Right lobe of liver (tissue), 6 donors: ENCODE measurements around the gene PSMB10. TPM values are rescaled to one million over a fixed set of nuclear protein-coding genes. Genes with fewer than 3 reads are reported as not detected.

Experiments used
- ATAC-seq, 4 donors: fragments of 200-7000 bp; cut with Tn5 transposase; one replicate each; pipeline ENCODE4 v1.9.1; 2020; ENCODE audit warnings: mild to moderate bottlenecking in 4 of 4, moderate library complexity in 4 of 4
- DNase-seq, 3 donors: peaks; one replicate each; pipeline ENCODE4 v3.0.0-alpha.2; 2020
- H3K27ac ChIP-seq, 3 donors: fragments of 200-600 bp; one replicate each; pipeline ENCODE4 v1.8.0; 2022
- H3K27me3 ChIP-seq, 2 donors: fragments of 200-600 bp; one replicate each; pipeline ENCODE4 v1.8.0; 2022
- H3K36me3 ChIP-seq, 4 donors: fragments of 200-600 bp; sonication (generic) in 1 of 4; one replicate each; pipeline versions ENCODE4 v1.5.1 to v1.8.0; 2017 to 2022; ENCODE audit warnings: control low read depth in 1 of 4
- H3K4me1 ChIP-seq, 4 donors: fragments of 200-600 bp; sonication (generic) in 1 of 4; one replicate each; pipeline versions ENCODE4 v1.5.1 to v1.8.0; 2017 to 2022; ENCODE audit warnings: control low read depth in 1 of 4
- H3K4me3 ChIP-seq, 3 donors: fragments of 200-600 bp; one replicate each; pipeline ENCODE4 v1.8.0; 2022
- H3K9me3 ChIP-seq, 4 donors: fragments of 200-600 bp; sonication (generic) in 1 of 4; one replicate each; pipeline versions ENCODE4 v1.5.1 to v1.8.0; 2017 to 2022; ENCODE audit warnings: control low read depth in 1 of 4
- POLR2A ChIP-seq: fragments of 450-650 bp; IDR thresholded peaks from one replicate; pipeline ENCODE4 v1.6.1; 2017; ENCODE audit warnings: antibody characterized with exemption, mild to moderate bottlenecking
- WGBS: methylation state at CpG from one replicate; pipeline ENCODE4 v1.1.6; 2018; ENCODE audit warnings: low coverage, low lambda C conversion rate; ENCODE audit not compliant: insufficient coverage; ENCODE audit errors: missing lambda C conversion rate; 5-methylcytosine and 5-hydroxymethylcytosine counted together
- intact Hi-C, 2 donors: fragments of 100-400 bp; cut with DNase I; formaldehyde crosslinking; loops; one replicate each; pipeline versions ENCODE4 v1.11.2 to v1.14.1; 2022
- small RNA-seq, 2 experiments: library from RNA; depleted of rRNA; stranded (forward); fragments of <200 nt; gene quantifications; one replicate each; pipeline ENCODE3, GENCODE V24; 2016
- total RNA-seq, 6 experiments: library from RNA; depleted of rRNA in 2 of 6; stranded (reverse); fragments of >200 nt in 2 of 6; fragmentation: NEBNext Ultra II Directional in 3 of 6; extraction: Animal tissue kit (Norgen Biotek cat#: 25700) in 3 of 6; gene quantifications; one replicate each; pipeline versions ENCODE4 v1.1.0 to v1.2.4, GENCODE V29; 2016 to 2023
- TF ChIP-seq, protein P1 (sequence below), 4 donors: fragments of 200-600 bp in 3 of 4; fragments of 450-650 bp in 1 of 4; IDR thresholded peaks; one replicate each; pipeline versions ENCODE4 v1.5.1 to v1.8.0; 2016 to 2022; ENCODE audit warnings: antibody characterized with exemption in 4 of 4, mild to moderate bottlenecking in 2 of 4
- donor health status: DM: no; HTN: yes; CAD: no.
- donor health status: DM: no; HTN: no; CAD: no.
- donor health status: DM: no; HTN: no; CAD: no.
- donor health status: DM: no; HTN: yes; CAD: no.
- donor health status: DM: no; HTN: yes; CAD: no.

Gene PSMB10
- total RNA-seq, 6 experiments from 2014 or later = 19.0 to 39.6 (median 22.7) TPM

DNA sequence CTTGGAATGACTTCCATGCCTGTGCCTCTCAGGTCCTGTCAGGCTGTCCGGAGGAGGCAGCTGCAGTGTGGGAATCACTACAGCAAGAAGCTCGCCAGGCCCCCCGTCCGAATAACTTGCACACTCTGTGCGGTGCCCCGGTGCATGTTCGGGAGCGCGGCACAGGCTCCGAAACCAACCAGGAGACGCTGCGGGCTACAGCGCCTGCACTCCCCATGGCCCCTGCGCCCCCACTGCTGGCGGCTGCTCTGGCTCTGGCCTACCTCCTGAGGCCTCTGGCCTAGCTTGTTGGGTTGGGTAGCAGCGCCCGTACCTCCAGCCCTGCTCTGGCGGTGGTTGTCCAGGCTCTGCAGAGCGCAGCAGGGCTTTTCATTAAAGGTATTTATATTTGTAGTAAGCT lies 50.7 kb downstream of the PSMB10 start:
- no peak for DNase-seq
- Histone ChIP-seq H3K27ac (no peak overlapping the region), H3K4me1 (peaks cover 0 to 11% (median 5%) of the 10 kb centered on the region in 4 donors), H3K27me3 (no peaks in the 10 kb centered on the region), H3K4me3 (no peak overlapping the region), H3K36me3 (peaks cover 3 to 19% (median 4%) of the 10 kb centered on the region in 4 donors), H3K9me3 (no peaks in the 10 kb centered on the region)
- no peak for ATAC-seq
- 87% methylated on average over 9 of the region's 19 CpGs for WGBS
- TF ChIP-seq, protein P1, sequence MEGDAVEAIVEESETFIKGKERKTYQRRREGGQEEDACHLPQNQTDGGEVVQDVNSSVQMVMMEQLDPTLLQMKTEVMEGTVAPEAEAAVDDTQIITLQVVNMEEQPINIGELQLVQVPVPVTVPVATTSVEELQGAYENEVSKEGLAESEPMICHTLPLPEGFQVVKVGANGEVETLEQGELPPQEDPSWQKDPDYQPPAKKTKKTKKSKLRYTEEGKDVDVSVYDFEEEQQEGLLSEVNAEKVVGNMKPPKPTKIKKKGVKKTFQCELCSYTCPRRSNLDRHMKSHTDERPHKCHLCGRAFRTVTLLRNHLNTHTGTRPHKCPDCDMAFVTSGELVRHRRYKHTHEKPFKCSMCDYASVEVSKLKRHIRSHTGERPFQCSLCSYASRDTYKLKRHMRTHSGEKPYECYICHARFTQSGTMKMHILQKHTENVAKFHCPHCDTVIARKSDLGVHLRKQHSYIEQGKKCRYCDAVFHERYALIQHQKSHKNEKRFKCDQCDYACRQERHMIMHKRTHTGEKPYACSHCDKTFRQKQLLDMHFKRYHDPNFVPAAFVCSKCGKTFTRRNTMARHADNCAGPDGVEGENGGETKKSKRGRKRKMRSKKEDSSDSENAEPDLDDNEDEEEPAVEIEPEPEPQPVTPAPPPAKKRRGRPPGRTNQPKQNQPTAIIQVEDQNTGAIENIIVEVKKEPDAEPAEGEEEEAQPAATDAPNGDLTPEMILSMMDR (IDR thresholded peaks at IDR 0.05) = no peak
- no peak for TF ChIP-seq POLR2A
- intact Hi-C loops = loop anchor here in 1 of 2 donors (5.0 kb wide), 1 partner anchor 41 kb away; no protein-coding TSS in a partner anchor

DNA sequence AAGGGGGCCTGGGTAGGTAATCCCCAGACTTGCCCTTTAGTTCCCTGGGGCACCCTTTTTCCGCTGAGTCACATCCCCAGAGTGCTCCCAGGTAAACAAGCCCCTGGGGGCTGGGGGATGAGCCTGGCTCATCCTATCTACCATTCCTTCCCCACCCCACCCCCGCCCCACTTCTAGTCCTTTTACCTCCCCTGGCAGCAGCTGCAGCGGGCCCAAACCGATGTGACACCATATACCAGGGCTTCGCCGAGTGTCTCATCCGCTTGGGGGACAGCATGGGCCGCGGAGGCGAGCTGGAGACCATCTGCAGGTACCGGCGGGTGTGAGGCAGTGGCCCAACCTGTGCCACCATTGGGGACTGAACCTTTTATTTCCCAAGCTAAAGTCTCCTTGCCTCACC lies 51.1 kb downstream of the PSMB10 start:
- Histone ChIP-seq H3K9me3 (no peaks in the 10 kb centered on the region), H3K27me3 (no peaks in the 10 kb centered on the region), H3K4me3 (no peak overlapping the region), H3K36me3 (peaks cover 3 to 23% (median 7%) of the 10 kb centered on the region in 4 donors), H3K4me1 (peaks cover 0 to 11% (median 5%) of the 10 kb centered on the region in 4 donors), H3K27ac (no peak overlapping the region)
- 98% methylated on average over 8 of the region's 12 CpGs for WGBS
- DNase-seq = no peak
- ATAC-seq = no peak
- TF ChIP-seq, protein P1 (IDR thresholded peaks at IDR 0.05) = no peak
- no peak for TF ChIP-seq POLR2A
- intact Hi-C loops = loop anchor here in 1 of 2 donors (5.0 kb wide), 1 partner anchor 42 kb away; no protein-coding TSS in a partner anchor

DNA sequence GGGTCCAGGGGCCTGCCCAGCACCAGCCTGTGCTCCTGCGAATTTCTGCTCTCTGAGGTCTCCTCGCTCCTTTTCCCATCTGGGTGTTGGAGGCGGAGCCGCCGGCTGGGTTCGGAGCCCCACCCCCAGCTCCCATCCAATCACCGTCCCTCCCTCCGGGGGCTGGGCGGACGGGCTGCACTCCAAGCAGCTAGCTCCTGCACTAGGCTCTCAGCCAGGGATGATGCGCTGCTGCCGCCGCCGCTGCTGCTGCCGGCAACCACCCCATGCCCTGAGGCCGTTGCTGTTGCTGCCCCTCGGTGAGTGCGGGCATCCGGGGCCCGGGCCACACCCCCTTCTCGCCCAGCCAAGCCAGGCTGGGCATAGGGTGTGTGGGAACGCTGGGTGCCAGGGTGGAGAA lies 52.0 kb downstream of the PSMB10 start, which contains the start of gene NRN1L:
TSS of gene NRN1L (plus strand) at position 202 of the 400 bp plus-strand sequence. CDS start at position 221, 19 bp downstream.
- intact Hi-C loops = loop anchor here (5.0 kb wide), 1 partner anchor 43 kb away; no protein-coding TSS in a partner anchor
- Histone ChIP-seq H3K36me3 (peaks cover 3 to 32% (median 12%) of the 10 kb centered on the region in 4 donors), H3K27ac (no peak within 1 kb of the TSS), H3K9me3 (no peaks in the 10 kb centered on the region), H3K4me1 (peaks cover 0 to 11% (median 5%) of the 10 kb centered on the region in 4 donors), H3K4me3 (no peak within 1 kb of the TSS), H3K27me3 (no peaks in the 10 kb centered on the region)
- no peak for TF ChIP-seq POLR2A
- TF ChIP-seq, protein P1 (IDR thresholded peaks at IDR 0.05) = no peak
- ATAC-seq (peak; percentile 92 to 97 (median 95)), DNase-seq (peak; percentile 92 to 95 (median 94))
- 36% methylated on average over 5 of the region's 22 CpGs for WGBS

Small RNA genes lying within 50 kb of the gene (small RNA-seq; reads per million reads assigned to genes)
- 0 reads per million in 2 experiments for gene NRN1L

Other genes with a start within 250 kb of the PSMB10 start
- gene GFOD2, start 217.5 kb downstream of the PSMB10 start, total RNA-seq = 10 to 100 TPM; 19.7 to 39.7 (median 24.6) TPM
- gene RANBP10, start 130.3 kb downstream of the PSMB10 start, total RNA-seq = 10 to 100 TPM; 15.1 to 38.4 (median 22.7) TPM
- 1 to 10 TPM in 3 of 6 experiments, under 1 TPM in 3; 0.42 to 1.2 (median 0.99) TPM for gene TSNAXIP1, start 130.0 kb downstream of the PSMB10 start, total RNA-seq
- gene THAP11, start 94.5 kb downstream of the PSMB10 start, total RNA-seq = 10 to 100 TPM in 4 of 6 experiments, 1 to 10 TPM in 2; 8.9 to 23.9 (median 11.7) TPM
- gene NUTF2, start 89.9 kb downstream of the PSMB10 start, total RNA-seq = 10 to 100 TPM; 23.4 to 67.8 (median 33.9) TPM
- 10 to 100 TPM; 12.2 to 21.1 (median 18.2) TPM for gene CENPT, start 89.2 kb downstream of the PSMB10 start, total RNA-seq
- 10 to 100 TPM; 16.2 to 25.4 (median 19.5) TPM for gene EDC4, start 63.8 kb downstream of the PSMB10 start, total RNA-seq
- gene NRN1L, start 52.0 kb downstream of the PSMB10 start, total RNA-seq = under 1 TPM in 1 of 6 experiments, not detected in 5; 0.84 TPM
- gene PSKH1, start 43.6 kb downstream of the PSMB10 start, total RNA-seq = 10 to 100 TPM in 4 of 6 experiments, 1 to 10 TPM in 2; 6.7 to 22.6 (median 13.2) TPM
- gene CTRL, start 5.0 kb downstream of the PSMB10 start, total RNA-seq = under 1 TPM in 3 of 6 experiments, not detected in 3; 0.12 to 0.49 (median 0.44) TPM
- 100 to 1,000 TPM in 4 of 6 experiments, 10 to 100 TPM in 2; 29.4 to 207 (median 137) TPM for gene LCAT, start 7.3 kb upstream of the PSMB10 start, total RNA-seq
- gene SLC12A4, start 31.8 kb upstream of the PSMB10 start, total RNA-seq = 10 to 100 TPM; 17.2 to 40.0 (median 21.9) TPM
- gene DPEP3, start 43.6 kb upstream of the PSMB10 start, total RNA-seq = under 1 TPM in 1 of 6 experiments, not detected in 5; 0.10 TPM
- 1 to 10 TPM in 5 of 6 experiments, under 1 TPM in 1; 0.93 to 2.3 (median 1.6) TPM for gene DPEP2, start 62.6 kb upstream of the PSMB10 start, total RNA-seq
- not detected for gene DPEP2NB, start 79.1 kb upstream of the PSMB10 start, total RNA-seq
- 1 to 10 TPM; 5.4 to 10.0 (median 6.3) TPM for gene DDX28, start 86.4 kb upstream of the PSMB10 start, total RNA-seq
- gene DUS2, start 86.4 kb upstream of the PSMB10 start, total RNA-seq = 10 to 100 TPM in 2 of 6 experiments, 1 to 10 TPM in 4; 7.9 to 16.4 (median 9.2) TPM
- 10 to 100 TPM; 19.9 to 30.1 (median 25.1) TPM for gene NFATC3, start 148.5 kb upstream of the PSMB10 start, total RNA-seq